Measurements from ENCODE around the gene C4orf54.

The C4orf54 gene

DNA sequence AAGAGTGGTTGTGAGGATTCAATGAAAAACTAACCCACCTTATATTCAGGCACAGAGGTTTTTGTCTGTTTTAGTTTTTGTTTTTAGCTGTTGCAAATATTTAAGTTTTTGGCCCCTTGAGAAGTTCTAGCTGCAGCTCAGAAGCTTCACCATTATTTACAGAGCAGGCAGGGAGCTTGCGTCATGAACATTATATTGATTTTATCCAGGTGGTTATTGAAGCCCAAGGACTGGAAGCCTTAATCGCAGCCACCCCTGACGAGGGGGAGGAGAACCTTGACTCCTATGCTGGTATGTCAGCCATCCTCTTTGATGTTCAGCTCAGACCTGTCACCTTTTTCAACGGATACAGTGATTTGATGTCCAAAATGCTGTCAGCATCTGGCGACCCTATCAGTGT lies 44.9 kb downstream of the C4orf54 start:
- Histone ChIP-seq H3K9me2 (replicated peaks; ENCODE audit: insufficient read depth, low read length) (no peaks in the 10 kb centered on the region), H3K36me3 (ENCODE audit: low read length) (no peaks in the 10 kb centered on the region), H3K27me3 (ENCODE audit: low read length) (no peaks in the 10 kb centered on the region), H3K4me2 (ENCODE audit: low read depth, low read length, poor library complexity, severe bottlenecking) (no peak overlapping the region), H4K20me1 (ENCODE audit: low read depth, low read length) (no peaks in the 10 kb centered on the region), H2AFZ (ENCODE audit: low read depth, low read length, severe bottlenecking) (no peak overlapping the region), H3K9ac (ENCODE audit: low read length) (no peak overlapping the region), H3F3A (ENCODE audit: insufficient read depth) (no peaks in the 10 kb centered on the region), H3K9me3 (ENCODE audit: insufficient read depth, low read length) (no peaks in the 10 kb centered on the region), H3K79me2 (ENCODE audit: insufficient read depth, low read length) (no peaks in the 10 kb centered on the region), H3K4me3 (ENCODE audit: insufficient read depth, low read length, poor library complexity, severe bottlenecking) (no peak overlapping the region), H3K27ac (ENCODE audit: low read depth, low read length) (no peak overlapping the region)
- TF ChIP-seq EZH2phosphoT487 (conservative IDR thresholded peaks at IDR 0.05; ENCODE audit: low read length): no peak
- TF ChIP-seq CTCF (IDR thresholded peaks at IDR 0.05; ENCODE audit: insufficient read depth, low read length, poor library complexity, severe bottlenecking): no peak

DNA sequence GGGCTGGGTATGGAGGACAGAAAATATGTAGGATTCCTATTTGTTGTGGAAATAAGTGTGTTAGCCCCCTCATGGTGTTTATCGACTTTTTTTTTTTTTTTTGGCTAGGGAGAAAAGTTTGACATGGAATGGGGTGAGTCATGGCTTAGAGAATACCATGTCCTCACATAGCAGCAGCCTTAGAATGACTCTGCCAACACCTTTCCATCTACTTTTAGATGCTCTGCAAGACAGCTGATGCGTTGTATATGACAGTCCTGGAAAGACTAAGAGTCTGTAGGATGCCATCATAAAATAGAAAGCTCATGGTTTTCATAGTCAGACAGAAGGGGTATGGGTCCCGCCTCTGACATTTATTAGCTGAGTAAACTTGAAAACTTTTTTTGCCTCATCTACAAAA lies 45.3 kb downstream of the C4orf54 start:
- H3K4me2 ChIP-seq (ENCODE audit: low read depth, low read length, poor library complexity, severe bottlenecking): no peak overlapping the region
- no peaks in the 10 kb centered on the region for H3K79me2 ChIP-seq (ENCODE audit: insufficient read depth, low read length)
- H2AFZ ChIP-seq (ENCODE audit: low read depth, low read length, severe bottlenecking): no peak overlapping the region
- no peak overlapping the region for H3K4me3 ChIP-seq (ENCODE audit: insufficient read depth, low read length, poor library complexity, severe bottlenecking)
- TF ChIP-seq EZH2phosphoT487 (conservative IDR thresholded peaks at IDR 0.05; ENCODE audit: low read length) (no peak), CTCF (IDR thresholded peaks at IDR 0.05; ENCODE audit: insufficient read depth, low read length, poor library complexity, severe bottlenecking) (no peak)
- no peaks in the 10 kb centered on the region for H3K9me3 ChIP-seq (ENCODE audit: insufficient read depth, low read length)
- no peaks in the 10 kb centered on the region for H3F3A ChIP-seq (ENCODE audit: insufficient read depth)
- no peak overlapping the region for H3K27ac ChIP-seq (ENCODE audit: low read depth, low read length)
- H3K9ac ChIP-seq (ENCODE audit: low read length): no peak overlapping the region
- no peaks in the 10 kb centered on the region for H3K27me3 ChIP-seq (ENCODE audit: low read length)
- H4K20me1 ChIP-seq (ENCODE audit: low read depth, low read length): no peaks in the 10 kb centered on the region
- no peaks in the 10 kb centered on the region for H3K9me2 ChIP-seq (replicated peaks; ENCODE audit: insufficient read depth, low read length)
- H3K36me3 ChIP-seq (ENCODE audit: low read length): no peaks in the 10 kb centered on the region

DNA sequence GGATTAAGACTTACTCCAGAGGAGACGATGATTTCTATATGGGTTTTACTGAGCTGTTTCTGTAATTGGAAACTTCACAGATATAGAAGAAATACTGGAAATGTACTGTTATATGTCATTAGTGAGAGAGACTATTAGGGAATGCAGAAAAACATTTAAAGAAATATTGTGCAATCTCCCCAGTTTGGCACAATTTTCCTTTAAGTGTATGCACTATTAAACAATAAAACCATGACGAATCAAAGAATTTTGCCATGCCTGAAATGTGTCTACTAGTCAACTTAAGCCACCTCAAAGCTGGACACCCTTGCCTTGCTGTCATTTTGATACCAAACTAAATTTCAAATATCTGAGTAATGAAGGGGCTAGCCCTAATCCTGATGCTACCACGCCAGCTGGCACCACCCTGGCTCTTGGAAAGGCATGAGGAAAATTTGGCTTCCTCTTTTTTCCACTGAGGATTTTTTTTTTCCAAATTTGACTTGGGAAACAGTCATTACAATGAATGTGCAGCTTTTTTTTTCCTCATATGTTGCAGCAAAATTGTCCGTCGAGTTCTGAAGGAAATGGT lies 46.9 kb downstream of the C4orf54 start:
- Histone ChIP-seq H3K4me3 (ENCODE audit: insufficient read depth, low read length, poor library complexity, severe bottlenecking) (no peak overlapping the region), H3K9me3 (ENCODE audit: insufficient read depth, low read length) (no peaks in the 10 kb centered on the region), H2AFZ (ENCODE audit: low read depth, low read length, severe bottlenecking) (no peak overlapping the region), H3K79me2 (ENCODE audit: insufficient read depth, low read length) (no peaks in the 10 kb centered on the region), H3K27me3 (ENCODE audit: low read length) (no peaks in the 10 kb centered on the region), H3K4me2 (ENCODE audit: low read depth, low read length, poor library complexity, severe bottlenecking) (no peak overlapping the region), H4K20me1 (ENCODE audit: low read depth, low read length) (no peaks in the 10 kb centered on the region), H3F3A (ENCODE audit: insufficient read depth) (no peaks in the 10 kb centered on the region), H3K27ac (ENCODE audit: low read depth, low read length) (no peak overlapping the region), H3K36me3 (ENCODE audit: low read length) (no peaks in the 10 kb centered on the region), H3K9ac (ENCODE audit: low read length) (no peak overlapping the region), H3K9me2 (replicated peaks; ENCODE audit: insufficient read depth, low read length) (no peaks in the 10 kb centered on the region)
- TF ChIP-seq CTCF (IDR thresholded peaks at IDR 0.05; ENCODE audit: insufficient read depth, low read length, poor library complexity, severe bottlenecking) (no peak), EZH2phosphoT487 (conservative IDR thresholded peaks at IDR 0.05; ENCODE audit: low read length) (no peak)
